HT-29 (cell line): ENCODE results near the gene MAPK8IP1. TPM values are rescaled to one million over a fixed set of nuclear protein-coding genes. Genes with fewer than 3 reads are reported as not detected.
A peak's percentile ranks its signal among the peaks of the same experiment; 100 is the strongest.
"Not testable (repeated sequence)": the region's sequence is repeated elsewhere in the genome, so short reads cannot be mapped to it uniquely, and the experiment has no call there.

Experiments used
- DNase-seq: peaks from one replicate; pipeline ENCODE4 v3.0.0-alpha.2; 2015; ENCODE audit warnings: low spot score
- total RNA-seq: library from RNA; depleted of rRNA; stranded (reverse); fragments of >200 nt; shearing (Covaris generic); gene quantifications from 2 replicates; pipeline ENCODE4 v1.2.3, GENCODE V29; 2014; rRNA removed

MAPK8IP1 gene
- 2.9 and 4.0 TPM in 2 replicates for total RNA-seq

- DNase-seq, result peak; percentile 51
Observed at GRCh38 chr11:45885274-45885920, at the start of gene MAPK8IP1. MAPK8IP1 (plus strand) TSS chr11:45885651; CDS start chr11:45885821, 170 bp downstream.

GRCh38 chr11:45839204-45839603, 46.2 kb upstream of the MAPK8IP1 start:
- DNase-seq, result no peak

GRCh38 chr11:45840251-45840650, 45.2 kb upstream of the MAPK8IP1 start:
- not testable (repeated sequence) for DNase-seq

- DNase-seq, result peak; percentile 98
Observed at GRCh38 chr11:45843158-45843924, 42.1 kb upstream of the MAPK8IP1 start.

GRCh38 chr11:45844822-45845578, 40.5 kb upstream of the MAPK8IP1 start:
- DNase-seq, result no peak

GRCh38 chr11:45846174-45846675, 39.2 kb upstream of the MAPK8IP1 start:
- no peak for DNase-seq

- DNase-seq, result peak; percentile 100
Observed at GRCh38 chr11:45846974-45847910, 38.2 kb upstream of the MAPK8IP1 start, which contains the start of gene CRY2. CRY2 (plus strand) TSS chr11:45847475; CDS start chr11:45847491, 16 bp downstream.

- peak; percentile 69 for DNase-seq
Observed at GRCh38 chr11:45847911-45848316, 37.5 kb upstream of the MAPK8IP1 start.

- peak; percentile 62 for DNase-seq
Observed at GRCh38 chr11:45848654-45849081, 36.8 kb upstream of the MAPK8IP1 start.

- no peak for DNase-seq
Observed at GRCh38 chr11:45850446-45850845, 35.0 kb upstream of the MAPK8IP1 start.

- DNase-seq, result no peak
Observed at GRCh38 chr11:45851228-45851627, 34.2 kb upstream of the MAPK8IP1 start.

- no peak for DNase-seq
Observed at GRCh38 chr11:45852018-45852711, 33.3 kb upstream of the MAPK8IP1 start.

GRCh38 chr11:45852712-45853101, 32.7 kb upstream of the MAPK8IP1 start:
- no peak for DNase-seq

GRCh38 chr11:45853332-45854219, 31.9 kb upstream of the MAPK8IP1 start:
- no peak for DNase-seq

- DNase-seq, result no peak
Observed at GRCh38 chr11:45855308-45855707, 30.1 kb upstream of the MAPK8IP1 start.

GRCh38 chr11:45856044-45856468, 29.4 kb upstream of the MAPK8IP1 start:
- DNase-seq, result no peak

- DNase-seq, result no peak
Observed at GRCh38 chr11:45857961-45858474, 27.4 kb upstream of the MAPK8IP1 start.

GRCh38 chr11:45858751-45859398, 26.6 kb upstream of the MAPK8IP1 start:
- DNase-seq, result no peak
